NCI-H2081 (cell line): Measurements from ENCODE around the gene CAPG.
"Not testable (repeated sequence)": the region's sequence is repeated elsewhere in the genome, so short reads cannot be mapped to it uniquely, and the experiment has no call there.

Source experiments
- DNase-seq, 2 experiments: peaks; one replicate each; lab custom pipeline; 2025; lab: John Stamatoyannopoulos, UW

CAPG gene

GRCh38 chr2:85396531-85397470 lies 13.4 kb downstream of the CAPG start:
- no peak for DNase-seq

GRCh38 chr2:85395912-85396475 lies 14.2 kb downstream of the CAPG start:
- no peak for DNase-seq

GRCh38 chr2:85394976-85395375 lies 15.2 kb downstream of the CAPG start:
- no peak for DNase-seq

GRCh38 chr2:85394261-85394681 lies 15.9 kb downstream of the CAPG start:
- peak; percentile 40 to 73 for DNase-seq

GRCh38 chr2:85393836-85394235 lies 16.3 kb downstream of the CAPG start:
- DNase-seq = no peak

- no peak for DNase-seq
Measured at GRCh38 chr2:85390941-85391669, 19.1 kb downstream of the CAPG start.

- no peak for DNase-seq
Measured at GRCh38 chr2:85388878-85389538, 21.2 kb downstream of the CAPG start.

- DNase-seq = no peak
Measured at GRCh38 chr2:85387754-85388153, 22.4 kb downstream of the CAPG start.

- DNase-seq = no peak
Measured at GRCh38 chr2:85385746-85386145, 24.4 kb downstream of the CAPG start.

GRCh38 chr2:85383850-85384249 lies 26.3 kb downstream of the CAPG start:
- DNase-seq = no peak

- DNase-seq = not testable (repeated sequence)
Measured at GRCh38 chr2:85383151-85383550, 27.0 kb downstream of the CAPG start.

- no peak for DNase-seq
Measured at GRCh38 chr2:85380048-85380447, 30.1 kb downstream of the CAPG start.

- DNase-seq = no peak
Measured at GRCh38 chr2:85378257-85378656, 31.9 kb downstream of the CAPG start.

GRCh38 chr2:85377083-85377482 lies 33.1 kb downstream of the CAPG start:
- no peak for DNase-seq

- no peak for DNase-seq
Measured at GRCh38 chr2:85376291-85377065, 33.7 kb downstream of the CAPG start.

- DNase-seq = no peak
Measured at GRCh38 chr2:85371045-85371444, 39.1 kb downstream of the CAPG start.

- peak in 1 of 2 experiments; percentile 35 for DNase-seq
Measured at GRCh38 chr2:85369500-85369899, 40.7 kb downstream of the CAPG start.

- DNase-seq = no peak
Measured at GRCh38 chr2:85368921-85369320, 41.2 kb downstream of the CAPG start.

- DNase-seq = no peak
Measured at GRCh38 chr2:85367180-85367579, 43.0 kb downstream of the CAPG start.

GRCh38 chr2:85362653-85363387 lies 47.3 kb downstream of the CAPG start:
- DNase-seq = not testable (repeated sequence)

- DNase-seq = no peak
Measured at GRCh38 chr2:85357736-85358135, 52.4 kb downstream of the CAPG start.
